ENCODE measurements around the gene SLC6A20.

Gene SLC6A20

GRCh38 chr3:45802146-45802545 is 5.8 kb upstream of the SLC6A20 start:
- no peak for DNase-seq (ENCODE audit: low spot score)

- no peak for DNase-seq (ENCODE audit: low spot score)
These were observed 4.3 kb upstream of the SLC6A20 start for GRCh38 chr3:45800611-45801010.

GRCh38 chr3:45799586-45799985 is 3.2 kb upstream of the SLC6A20 start:
- DNase-seq (ENCODE audit: low spot score) = no peak

- no peak for DNase-seq (ENCODE audit: low spot score)
These were observed 1.7 kb upstream of the SLC6A20 start for GRCh38 chr3:45798034-45798433.

- no peak for DNase-seq (ENCODE audit: low spot score)
These were observed 734 bp upstream of the SLC6A20 start for GRCh38 chr3:45796902-45797637.

- no peak for DNase-seq (ENCODE audit: low spot score)
These were observed 841 bp downstream of the SLC6A20 start for GRCh38 chr3:45795509-45795881.

- no peak for DNase-seq (ENCODE audit: low spot score)
These were observed 1.7 kb downstream of the SLC6A20 start for GRCh38 chr3:45794660-45795059.

GRCh38 chr3:45794177-45794560 is 2.2 kb downstream of the SLC6A20 start:
- DNase-seq (ENCODE audit: low spot score) = no peak

- no peak for DNase-seq (ENCODE audit: low spot score)
These were observed 2.7 kb downstream of the SLC6A20 start for GRCh38 chr3:45793482-45794176.

GRCh38 chr3:45792516-45793172 is 3.7 kb downstream of the SLC6A20 start:
- DNase-seq (ENCODE audit: low spot score) = no peak

GRCh38 chr3:45792036-45792435 is 4.3 kb downstream of the SLC6A20 start:
- DNase-seq (ENCODE audit: low spot score) = no peak

- no peak for DNase-seq (ENCODE audit: low spot score)
These were observed 5.7 kb downstream of the SLC6A20 start for GRCh38 chr3:45790596-45790995.

- no peak for DNase-seq (ENCODE audit: low spot score)
These were observed 7.0 kb downstream of the SLC6A20 start for GRCh38 chr3:45789235-45789812.

GRCh38 chr3:45787551-45787950 is 8.8 kb downstream of the SLC6A20 start:
- DNase-seq (ENCODE audit: low spot score) = no peak

- DNase-seq (ENCODE audit: low spot score) = no peak
These were observed 9.4 kb downstream of the SLC6A20 start for GRCh38 chr3:45786801-45787495.

GRCh38 chr3:45785605-45786150 is 10.7 kb downstream of the SLC6A20 start:
- no peak for DNase-seq (ENCODE audit: low spot score)

- no peak for DNase-seq (ENCODE audit: low spot score)
These were observed 12.7 kb downstream of the SLC6A20 start for GRCh38 chr3:45783667-45784066.

- no peak for DNase-seq (ENCODE audit: low spot score)
These were observed 14.0 kb downstream of the SLC6A20 start for GRCh38 chr3:45782381-45782780.

- DNase-seq (ENCODE audit: low spot score) = no peak
These were observed 14.5 kb downstream of the SLC6A20 start for GRCh38 chr3:45781841-45782240.

- no peak for DNase-seq (ENCODE audit: low spot score)
These were observed 15.1 kb downstream of the SLC6A20 start for GRCh38 chr3:45781271-45781670.

GRCh38 chr3:45779746-45780735 is 16.3 kb downstream of the SLC6A20 start:
- no peak for DNase-seq (ENCODE audit: low spot score)
